ENCODE measurements around the gene PAPPA.

PAPPA gene

DNA sequence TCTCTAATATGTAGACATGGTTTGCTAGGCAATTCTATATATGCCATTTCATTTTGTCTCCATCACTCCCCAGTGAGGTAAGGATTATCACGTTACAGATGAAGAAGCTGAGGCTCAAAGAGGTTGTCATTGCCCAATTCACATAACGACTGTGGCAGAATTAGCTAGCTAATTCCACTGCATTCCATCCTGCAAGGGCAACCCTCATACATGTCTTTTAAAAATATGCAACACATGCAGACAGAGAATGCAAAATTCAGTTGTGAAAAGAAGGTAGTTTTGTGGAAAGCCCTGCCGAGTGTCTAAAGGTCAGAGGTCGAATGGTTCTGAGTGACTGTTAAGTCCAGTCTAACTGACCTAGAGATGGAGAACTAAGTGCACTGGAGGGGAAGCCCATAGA lies 219.2 kb downstream of the PAPPA start:
- Mint-ChIP-seq H3K27ac (no peak overlapping the region), H3K4me1 (no peaks in the 10 kb centered on the region), H3K36me3 (no peaks in the 10 kb centered on the region), H3K9me3 (no peaks in the 10 kb centered on the region), H3K27me3 (no peaks in the 10 kb centered on the region), H3K4me3 (no peak overlapping the region)
- no peak for DNase-seq
- CTCF ChIA-PET, result no interaction called here

DNA sequence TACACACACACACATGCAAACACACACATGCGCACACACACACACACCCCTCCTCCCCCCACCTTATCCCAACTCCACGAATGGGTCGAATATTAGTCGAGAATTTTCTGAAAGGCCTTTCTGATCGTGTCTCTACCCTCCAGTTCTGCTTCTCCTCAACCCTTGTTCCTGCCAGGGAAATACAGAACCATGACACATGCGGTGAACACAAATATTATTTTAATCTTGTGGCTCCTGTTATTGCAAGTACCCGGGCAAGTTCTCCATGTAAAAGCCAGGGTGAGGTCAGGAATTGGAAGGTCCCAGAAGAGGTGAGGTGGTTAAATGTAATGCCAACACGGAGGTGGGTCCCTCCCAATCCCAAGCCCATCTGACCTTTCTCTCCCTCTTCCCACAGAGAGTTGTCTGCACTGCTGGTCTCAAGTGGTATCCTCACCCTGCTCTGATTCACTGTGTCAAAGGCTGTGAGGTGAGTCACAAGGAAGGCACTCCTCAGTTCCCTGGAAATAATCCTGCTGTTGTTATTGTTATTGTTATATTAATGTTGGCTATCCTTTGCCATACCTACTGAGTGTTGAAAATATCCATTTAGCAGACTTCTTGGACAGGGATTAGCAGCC lies 223.7 kb downstream of the PAPPA start:
- no peaks in the 10 kb centered on the region for H3K27me3 Mint-ChIP-seq
- CTCF ChIA-PET, result no interaction called here
- DNase-seq, result no peak
- no peaks in the 10 kb centered on the region for H3K9me3 Mint-ChIP-seq
- H3K36me3 Mint-ChIP-seq, result no peaks in the 10 kb centered on the region
- no peak overlapping the region for H3K27ac Mint-ChIP-seq
- no peaks in the 10 kb centered on the region for H3K4me1 Mint-ChIP-seq
- no peak overlapping the region for H3K4me3 Mint-ChIP-seq

DNA sequence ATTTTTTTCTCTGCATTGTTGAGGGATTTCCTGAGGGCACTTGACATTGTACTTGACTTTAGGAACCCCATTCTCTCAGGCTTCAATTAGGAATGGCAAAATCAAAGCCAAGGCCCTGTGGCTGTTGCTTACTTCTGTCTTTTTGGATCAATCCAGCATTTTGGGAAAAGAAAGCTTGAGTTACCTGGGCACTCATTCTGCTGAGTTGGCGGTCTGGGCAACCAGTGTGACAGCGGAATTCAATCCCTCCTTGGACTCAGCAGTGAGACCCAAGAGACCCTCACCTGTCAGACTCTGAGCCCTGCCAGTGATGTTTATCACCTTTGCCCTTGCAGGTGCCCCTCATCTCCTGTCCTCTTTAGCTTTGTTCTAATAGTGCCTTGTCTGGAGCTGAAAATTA lies 225.3 kb downstream of the PAPPA start:
- Mint-ChIP-seq H3K36me3 (no peaks in the 10 kb centered on the region), H3K4me1 (no peaks in the 10 kb centered on the region), H3K9me3 (no peaks in the 10 kb centered on the region), H3K4me3 (no peak overlapping the region), H3K27ac (no peak overlapping the region), H3K27me3 (no peaks in the 10 kb centered on the region)
- CTCF ChIA-PET, result no interaction called here
- no peak for DNase-seq

DNA sequence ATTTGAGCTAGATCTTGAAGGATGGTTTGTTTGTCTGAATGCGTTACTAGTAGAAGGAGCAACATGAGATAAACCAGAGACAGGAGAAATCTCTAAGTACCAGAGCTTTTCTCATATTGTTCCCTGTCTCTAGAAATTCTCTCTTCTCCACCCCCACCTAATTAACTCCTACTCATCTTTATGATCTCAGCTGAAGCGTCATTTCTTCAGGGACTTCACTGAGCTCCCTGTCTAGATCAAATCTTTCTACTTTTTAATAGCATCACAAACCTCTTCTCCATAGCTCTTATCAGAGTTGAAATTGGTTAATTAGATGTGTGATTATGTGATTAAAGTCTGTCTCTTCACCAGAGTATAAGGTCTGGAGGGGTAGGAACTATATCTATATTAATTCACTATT lies 226.2 kb downstream of the PAPPA start:
- Mint-ChIP-seq H3K9me3 (no peaks in the 10 kb centered on the region), H3K4me1 (no peaks in the 10 kb centered on the region), H3K27me3 (no peaks in the 10 kb centered on the region), H3K27ac (no peak overlapping the region), H3K4me3 (no peak overlapping the region), H3K36me3 (no peaks in the 10 kb centered on the region)
- DNase-seq, result no peak
- CTCF ChIA-PET, result no interaction called here

DNA sequence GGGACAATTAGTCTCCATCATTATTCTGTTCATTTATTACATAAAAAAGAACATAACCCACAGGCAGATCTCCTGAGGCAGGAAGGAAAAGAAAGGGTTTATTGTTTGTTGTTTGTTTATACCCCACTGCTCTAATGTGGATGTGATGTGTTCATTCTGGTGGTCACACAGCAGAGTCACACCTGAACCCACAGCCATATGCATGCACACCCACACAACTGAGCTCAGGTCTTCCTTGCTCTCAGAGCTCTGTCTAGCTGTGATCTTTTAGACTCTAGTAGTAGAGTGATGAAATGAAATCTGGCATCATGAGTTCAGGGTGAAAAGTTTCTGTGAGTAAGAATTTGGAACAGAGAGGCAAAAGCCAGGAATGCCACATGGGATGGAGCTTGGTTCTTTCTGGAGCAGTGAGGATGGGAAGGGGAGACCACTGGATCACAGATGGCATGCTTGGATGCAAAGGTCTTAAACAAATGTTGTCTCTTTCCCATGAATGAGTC lies 227.0 kb downstream of the PAPPA start:
- H3K27ac Mint-ChIP-seq, result no peak overlapping the region
- CTCF ChIA-PET, result no interaction called here

DNA sequence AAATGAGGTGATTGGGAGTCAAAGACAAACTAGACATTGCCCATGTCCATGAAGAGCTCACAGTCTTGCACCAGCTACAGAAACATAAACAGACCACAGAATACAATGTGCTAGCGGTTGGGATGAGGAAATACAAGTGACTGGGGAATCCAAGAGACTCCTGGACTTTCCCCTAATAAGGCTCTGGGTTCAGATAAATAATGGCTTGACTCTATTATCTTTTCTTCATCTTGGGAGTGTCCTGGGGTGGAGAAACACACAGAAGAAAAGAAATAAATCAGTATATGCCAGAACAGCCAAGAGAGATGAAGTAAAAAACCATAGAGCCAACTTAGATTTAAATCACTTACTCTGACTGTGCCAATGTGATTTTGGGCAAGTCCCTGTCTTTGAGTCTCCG lies 227.8 kb downstream of the PAPPA start:
- H3K4me1 Mint-ChIP-seq, result no peaks in the 10 kb centered on the region
- no peaks in the 10 kb centered on the region for H3K36me3 Mint-ChIP-seq
- H3K27me3 Mint-ChIP-seq, result no peaks in the 10 kb centered on the region
- CTCF ChIA-PET, result no interaction called here
- no peak overlapping the region for H3K27ac Mint-ChIP-seq
- H3K9me3 Mint-ChIP-seq, result no peaks in the 10 kb centered on the region
- DNase-seq, result no peak
- no peak overlapping the region for H3K4me3 Mint-ChIP-seq

More for the DNA sequence above, 227.0 kb downstream of the PAPPA start:
- no peaks in the 10 kb centered on the region for H3K9me3 Mint-ChIP-seq
- H3K4me1 Mint-ChIP-seq, result no peaks in the 10 kb centered on the region
- no peaks in the 10 kb centered on the region for H3K27me3 Mint-ChIP-seq
- no peaks in the 10 kb centered on the region for H3K36me3 Mint-ChIP-seq
- no peak for DNase-seq
- H3K4me3 Mint-ChIP-seq, result no peak overlapping the region

DNA sequence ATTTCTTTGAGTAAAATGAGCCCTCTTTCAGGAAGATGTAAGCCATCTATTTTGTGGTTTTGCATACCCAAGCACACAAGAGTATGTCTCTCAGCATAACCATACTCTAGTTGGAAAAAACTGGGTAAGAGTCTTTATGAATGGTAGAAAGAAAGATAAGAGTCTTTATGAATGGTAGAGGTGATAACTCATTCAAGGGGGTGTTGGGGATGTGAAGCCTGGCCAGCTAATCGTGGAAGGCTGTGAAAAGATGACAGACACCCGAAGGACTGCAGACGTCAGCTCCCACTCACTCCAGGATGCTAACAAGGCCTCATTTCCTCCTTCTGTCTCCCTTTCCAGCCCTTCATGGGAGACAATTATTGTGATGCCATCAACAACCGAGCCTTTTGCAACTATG lies 228.5 kb downstream of the PAPPA start:
- CTCF ChIA-PET, result no interaction called here
- Mint-ChIP-seq H3K4me1 (no peaks in the 10 kb centered on the region), H3K27me3 (no peaks in the 10 kb centered on the region), H3K9me3 (no peaks in the 10 kb centered on the region), H3K27ac (no peak overlapping the region), H3K36me3 (no peaks in the 10 kb centered on the region), H3K4me3 (no peak overlapping the region)
- no peak for DNase-seq

DNA sequence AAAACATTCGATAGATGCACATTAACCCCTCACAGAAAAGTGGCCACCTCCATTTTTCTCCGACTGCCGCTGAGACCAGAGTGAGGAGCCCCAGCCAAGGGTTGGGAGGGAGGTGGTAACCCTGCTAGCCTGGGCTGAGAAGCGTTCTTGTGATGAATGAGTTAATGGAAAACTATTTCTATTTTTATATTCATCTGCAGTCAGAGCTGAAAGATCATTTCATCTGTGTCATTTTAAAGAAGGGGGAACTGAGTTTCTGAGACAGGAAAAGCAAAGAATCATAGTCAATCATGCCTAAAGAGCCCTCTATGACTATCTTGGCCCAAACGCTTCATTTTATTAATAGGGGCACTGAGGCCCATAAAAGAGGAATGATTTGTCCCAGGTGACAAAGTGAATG lies 229.5 kb downstream of the PAPPA start:
- CTCF ChIA-PET, result no interaction called here
- Mint-ChIP-seq H3K27me3 (no peaks in the 10 kb centered on the region), H3K27ac (no peak overlapping the region)

DNA sequence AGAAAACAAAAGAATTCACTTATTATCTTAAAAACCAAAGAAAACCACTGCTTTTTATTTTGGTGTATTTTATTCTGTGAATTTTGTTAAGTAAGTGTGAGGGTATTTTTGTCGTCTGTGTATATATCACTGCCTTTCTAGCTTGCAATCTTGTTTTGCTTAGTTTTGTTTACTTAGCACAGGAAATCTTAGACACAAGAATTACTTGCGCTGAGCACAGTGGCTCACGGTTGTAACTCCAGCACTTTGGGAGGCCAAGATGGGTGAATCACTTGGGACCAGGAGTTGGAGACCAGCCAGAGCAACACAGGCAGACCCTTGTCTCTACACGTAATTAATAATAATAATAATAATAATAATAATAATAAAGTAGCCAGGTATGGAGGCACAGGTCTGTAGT lies 230.3 kb downstream of the PAPPA start:
- no peak for DNase-seq
- CTCF ChIA-PET, result no interaction called here
- no peak overlapping the region for H3K27ac Mint-ChIP-seq

More for the DNA sequence above, 229.5 kb downstream of the PAPPA start:
- H3K36me3 Mint-ChIP-seq, result no peaks in the 10 kb centered on the region
- H3K9me3 Mint-ChIP-seq, result no peaks in the 10 kb centered on the region
- H3K4me1 Mint-ChIP-seq, result no peaks in the 10 kb centered on the region
- H3K4me3 Mint-ChIP-seq, result no peak overlapping the region
- DNase-seq, result no peak

DNA sequence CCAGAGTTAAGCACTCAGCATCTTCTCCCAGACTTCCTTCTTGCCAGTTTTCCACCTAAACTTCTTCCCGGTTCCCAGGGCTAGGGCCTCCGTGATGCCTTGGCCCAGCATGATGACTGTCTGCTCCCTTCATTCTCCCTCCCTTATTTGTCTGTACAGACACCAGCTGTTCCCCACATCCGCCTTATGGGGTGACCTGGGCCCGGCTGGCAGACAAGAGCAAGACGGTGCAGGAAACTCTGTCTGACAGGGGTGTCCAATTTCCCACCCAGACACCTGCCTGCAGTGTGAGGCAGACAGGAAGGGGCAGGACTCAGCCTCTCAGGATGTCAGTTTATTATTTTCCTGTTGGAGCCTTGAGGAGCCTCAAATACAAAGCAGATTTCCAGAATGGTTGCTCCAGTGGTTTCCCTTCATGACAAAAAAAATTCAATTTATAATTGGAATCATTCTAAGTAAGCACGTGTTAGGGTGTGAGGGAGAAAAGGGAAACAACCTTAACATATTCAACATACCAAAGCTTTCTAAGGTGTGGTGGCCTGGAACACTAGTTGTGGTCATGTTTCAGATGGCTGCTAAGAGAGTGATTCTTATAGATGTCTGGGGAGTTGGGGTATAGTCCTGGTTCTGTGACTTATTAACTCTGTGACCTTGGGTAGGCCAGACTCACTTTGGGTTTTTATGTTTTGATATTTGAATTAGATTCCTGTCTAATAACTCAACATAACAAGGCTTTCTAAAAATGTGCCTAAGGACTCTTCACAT lies 234.5 kb downstream of the PAPPA start:
- H3K4me3 Mint-ChIP-seq, result no peak overlapping the region
- H3K27me3 Mint-ChIP-seq, result no peaks in the 10 kb centered on the region
- no peak overlapping the region for H3K27ac Mint-ChIP-seq
- no peaks in the 10 kb centered on the region for H3K36me3 Mint-ChIP-seq
- no peaks in the 10 kb centered on the region for H3K4me1 Mint-ChIP-seq
- no peaks in the 10 kb centered on the region for H3K9me3 Mint-ChIP-seq
- no peak for DNase-seq
- CTCF ChIA-PET, result no interaction called here

More for the DNA sequence above, 230.3 kb downstream of the PAPPA start:
- H3K4me1 Mint-ChIP-seq, result no peaks in the 10 kb centered on the region
- H3K9me3 Mint-ChIP-seq, result no peaks in the 10 kb centered on the region
- H3K36me3 Mint-ChIP-seq, result no peaks in the 10 kb centered on the region
- H3K4me3 Mint-ChIP-seq, result no peak overlapping the region
- H3K27me3 Mint-ChIP-seq, result no peaks in the 10 kb centered on the region

DNA sequence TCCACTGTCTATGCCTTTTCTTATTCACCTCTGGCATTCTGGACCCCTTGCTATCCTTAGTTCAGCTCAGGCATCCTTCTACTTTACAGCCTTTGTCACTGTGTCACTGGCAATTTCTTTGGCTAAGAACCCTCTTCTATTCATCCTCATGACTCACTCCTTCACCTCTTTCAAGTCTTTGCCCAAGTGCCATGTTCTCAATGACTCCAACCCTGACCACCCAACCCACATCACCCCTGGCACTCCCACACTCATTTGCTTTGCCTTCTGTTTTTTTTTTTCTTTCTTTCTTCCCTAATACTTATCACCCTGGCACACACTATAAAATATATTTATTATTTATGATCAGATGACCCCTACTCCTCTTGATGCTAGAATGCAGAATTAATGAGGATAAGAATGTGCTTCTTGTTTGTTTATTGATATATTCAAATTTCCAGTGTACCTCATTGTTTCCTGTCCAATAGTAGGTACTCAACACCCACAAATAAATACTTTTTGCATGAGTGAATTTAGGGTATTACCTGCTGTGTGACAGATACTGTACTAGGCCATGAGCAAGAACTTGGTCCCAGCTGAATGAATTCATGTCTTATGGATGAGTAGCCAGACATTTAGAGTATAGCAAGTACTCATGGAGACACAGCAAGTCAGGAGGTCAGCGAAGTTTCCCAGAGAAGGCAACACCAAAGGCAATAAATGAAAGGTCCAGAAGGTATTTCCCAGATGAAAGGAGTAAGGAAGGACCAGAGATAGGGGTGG lies 236.1 kb downstream of the PAPPA start:
- CTCF ChIA-PET, result no interaction called here
- Mint-ChIP-seq H3K9me3 (no peaks in the 10 kb centered on the region), H3K27me3 (no peaks in the 10 kb centered on the region), H3K27ac (no peak overlapping the region), H3K4me3 (no peak overlapping the region), H3K4me1 (no peaks in the 10 kb centered on the region), H3K36me3 (no peaks in the 10 kb centered on the region)
- no peak for DNase-seq

DNA sequence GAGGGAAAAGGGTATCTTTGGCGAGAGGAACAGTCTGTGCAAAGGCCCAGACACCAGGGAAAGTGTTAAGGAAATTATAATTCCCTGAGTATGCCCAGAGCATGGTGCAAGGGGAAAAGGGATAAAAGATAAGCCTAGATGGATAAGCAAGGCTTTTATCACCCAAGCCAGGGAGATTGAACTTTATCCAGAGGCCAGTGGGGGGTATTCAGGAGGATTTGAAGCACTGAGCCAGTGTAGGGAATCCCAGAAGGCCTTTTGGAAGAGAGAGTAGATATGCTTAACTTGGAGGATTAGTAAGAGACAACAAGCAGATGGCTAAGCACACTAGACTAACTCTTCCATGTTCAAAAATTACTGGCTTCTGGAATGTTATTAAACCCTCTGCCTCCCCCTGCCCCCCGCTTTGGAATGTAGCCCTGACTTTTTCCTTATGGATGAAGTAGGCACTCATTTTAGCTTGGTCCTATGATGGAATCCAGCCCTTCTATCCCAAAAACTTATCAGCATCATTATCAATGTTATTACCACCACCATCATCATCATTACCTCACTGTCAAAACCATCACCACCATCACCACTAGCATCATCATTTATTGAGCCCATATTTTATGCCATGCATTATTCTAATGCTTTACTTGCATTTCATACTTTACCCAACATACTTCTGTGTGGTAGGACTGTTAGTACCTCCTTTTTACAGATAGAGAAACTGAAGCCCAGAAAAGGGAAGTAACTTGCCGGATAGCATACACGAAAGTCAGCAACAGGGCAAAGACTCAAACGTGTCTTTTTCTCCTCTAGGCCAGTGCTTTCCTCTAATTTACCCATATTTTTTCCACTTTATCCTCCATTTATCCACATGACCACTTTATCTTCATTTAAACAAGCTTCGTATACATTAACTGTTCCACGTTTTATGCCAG lies 237.0 kb downstream of the PAPPA start:
- no peaks in the 10 kb centered on the region for H3K4me1 Mint-ChIP-seq
- no peak overlapping the region for H3K4me3 Mint-ChIP-seq
- no peak for DNase-seq
- CTCF ChIA-PET, result no interaction called here
- H3K9me3 Mint-ChIP-seq, result no peaks in the 10 kb centered on the region
- H3K27ac Mint-ChIP-seq, result no peak overlapping the region
- no peaks in the 10 kb centered on the region for H3K27me3 Mint-ChIP-seq
- H3K36me3 Mint-ChIP-seq, result no peaks in the 10 kb centered on the region

DNA sequence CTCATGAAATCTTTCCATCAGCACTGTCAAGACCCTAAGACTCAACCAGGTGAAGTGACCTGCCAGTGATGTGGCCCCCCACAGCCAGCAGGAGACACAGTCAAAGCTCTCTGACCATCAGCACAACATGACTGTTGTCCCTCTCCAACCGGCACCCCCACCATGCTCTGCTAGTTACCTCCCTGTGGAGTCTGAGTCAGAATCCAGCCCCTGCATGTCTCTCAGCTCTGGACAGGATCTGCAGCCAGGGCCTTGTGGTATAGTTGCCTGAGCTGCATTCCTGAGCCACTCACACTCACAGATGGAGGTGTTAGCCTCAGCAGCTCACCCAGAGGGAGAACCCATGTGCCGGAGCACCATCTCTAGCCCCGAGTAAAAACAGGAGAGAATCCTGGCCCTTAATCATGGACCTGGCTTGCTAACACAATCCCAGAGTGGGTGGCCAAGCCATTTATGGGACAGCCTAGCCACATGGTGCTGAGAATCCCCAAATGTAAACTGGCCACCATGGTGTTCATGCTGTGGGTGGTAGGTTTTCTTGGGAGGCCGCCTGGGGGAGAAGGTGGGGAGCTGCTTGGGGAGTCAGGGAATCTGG lies 237.8 kb downstream of the PAPPA start:
- Mint-ChIP-seq H3K27me3 (no peaks in the 10 kb centered on the region), H3K4me3 (no peak overlapping the region), H3K4me1 (no peaks in the 10 kb centered on the region), H3K9me3 (no peaks in the 10 kb centered on the region), H3K36me3 (no peaks in the 10 kb centered on the region), H3K27ac (no peak overlapping the region)
- CTCF ChIA-PET, result no interaction called here
- no peak for DNase-seq

DNA sequence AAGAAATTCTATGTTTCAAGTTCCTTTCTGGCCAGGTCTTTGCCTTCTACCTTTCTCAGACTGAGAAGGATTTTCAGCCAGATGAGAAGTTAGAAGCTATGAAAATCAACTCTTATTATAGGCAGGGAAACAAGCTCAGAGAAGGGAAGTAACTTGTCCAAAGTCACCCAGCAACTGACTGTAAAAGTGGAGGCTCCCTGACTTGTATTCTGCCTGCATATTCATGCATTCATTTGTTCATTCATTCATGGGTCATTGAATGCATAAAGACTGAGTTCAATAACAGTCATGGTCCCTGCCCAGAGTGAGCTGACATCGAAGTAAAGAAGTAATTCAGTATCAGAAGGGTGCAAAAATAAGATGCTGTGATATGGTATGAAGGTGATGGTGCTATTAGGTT lies 239.6 kb downstream of the PAPPA start:
- no peak overlapping the region for H3K4me3 Mint-ChIP-seq

More for the DNA sequence above, 239.6 kb downstream of the PAPPA start:
- no peak for DNase-seq
- H3K27me3 Mint-ChIP-seq, result no peaks in the 10 kb centered on the region
- H3K4me1 Mint-ChIP-seq, result no peaks in the 10 kb centered on the region
- CTCF ChIA-PET, result no interaction called here
- no peaks in the 10 kb centered on the region for H3K36me3 Mint-ChIP-seq
- no peaks in the 10 kb centered on the region for H3K9me3 Mint-ChIP-seq
- no peak overlapping the region for H3K27ac Mint-ChIP-seq

Data from activated naive CD4-positive, alpha-beta T cell treated with anti-CD3 and anti-CD28 coated beads, Interleukin-2, amount 10 ng/mL, durations not matched to agents 7 days and 5 days (primary cell).